HG02973 (cell line): ENCODE results near the gene TEX2.

ENCODE experiments used
- ATAC-seq: cut with Tn5 transposase; IDR thresholded peaks from one replicate; pipeline ENCODE4 v1.9.1; 2021; ENCODE audit warnings: moderate library complexity; ENCODE audit not compliant: unreplicated experiment

The TEX2 gene

GRCh38 chr17:64165347-64165746 lies 97.7 kb downstream of the TEX2 start:
- ATAC-seq: no peak

GRCh38 chr17:64164596-64165285 lies 98.3 kb downstream of the TEX2 start:
- ATAC-seq: no peak

DNA sequence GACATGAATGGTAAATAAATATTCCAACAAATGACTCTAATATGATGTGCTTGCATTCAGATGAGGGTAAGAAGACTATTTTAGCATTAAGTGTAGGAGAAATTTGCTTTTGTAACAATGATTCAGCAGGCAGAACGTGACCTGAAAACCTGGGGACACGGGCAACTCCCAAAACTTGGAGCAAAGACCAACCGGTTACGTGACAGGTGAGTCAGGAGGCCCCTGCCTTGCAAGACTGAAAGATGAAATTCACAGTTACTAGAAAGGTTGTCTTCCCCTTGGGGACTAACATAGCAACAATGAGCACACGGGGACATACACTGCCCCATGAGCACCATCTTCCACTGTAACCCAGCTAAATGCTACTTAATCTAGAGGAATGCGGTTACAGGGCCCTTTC lies 99.6 kb downstream of the TEX2 start:
- ATAC-seq: no peak

DNA sequence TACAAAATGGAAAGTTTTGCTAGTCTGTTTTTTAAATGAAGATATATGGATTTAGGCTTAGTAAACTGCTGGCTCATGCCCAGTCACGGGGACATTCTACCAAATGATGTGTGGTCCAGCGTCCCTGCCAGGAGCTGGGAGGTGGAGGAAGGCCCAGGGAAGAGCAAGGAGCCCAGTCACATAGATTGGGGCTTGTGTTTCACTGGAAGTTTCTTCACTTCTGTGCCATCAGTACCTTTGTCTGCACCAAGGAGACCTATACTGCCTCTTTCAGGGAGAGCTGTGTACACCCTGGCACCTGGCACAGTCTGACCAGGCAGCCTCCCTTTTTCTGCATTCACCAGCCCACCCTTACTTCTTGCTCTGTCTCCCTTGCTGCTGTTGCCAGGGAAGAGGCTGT lies 100.5 kb downstream of the TEX2 start:
- no peak for ATAC-seq

DNA sequence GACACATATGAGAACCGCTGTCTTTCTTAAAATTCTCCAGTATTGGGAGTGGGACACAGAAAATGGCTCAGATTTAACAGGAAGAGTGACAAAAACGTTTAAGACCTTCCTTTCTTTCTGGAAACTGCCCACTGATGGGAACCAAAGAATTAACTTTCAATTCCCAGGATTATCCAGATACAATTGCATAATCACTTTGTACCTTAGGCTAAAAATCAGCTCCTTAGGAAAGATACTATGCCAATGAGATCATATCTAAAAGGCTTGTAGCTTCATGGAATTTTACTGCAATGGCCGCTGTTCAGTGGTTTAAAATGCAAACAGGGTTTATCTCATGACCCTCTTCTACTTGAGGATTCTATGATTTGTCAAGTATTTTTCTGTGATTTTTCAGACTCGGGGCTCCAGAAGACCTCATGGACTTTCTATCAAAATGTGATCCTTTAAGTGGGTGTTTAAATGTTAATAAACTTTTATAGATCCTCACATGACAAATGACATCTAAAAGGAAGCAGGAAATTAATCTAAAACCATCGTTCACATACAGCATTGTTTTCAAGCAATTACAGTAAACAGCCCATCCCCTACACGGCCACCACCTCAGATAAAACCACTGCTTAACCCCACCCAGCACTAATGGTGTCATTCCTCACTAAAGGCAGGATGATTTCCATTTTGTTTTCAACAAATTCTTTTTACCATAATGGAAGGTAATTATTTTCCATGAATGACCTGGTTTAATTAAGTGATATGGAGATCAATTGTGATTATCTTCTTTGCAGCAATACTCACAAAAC lies 101.5 kb downstream of the TEX2 start:
- ATAC-seq: no peak

GRCh38 chr17:64160378-64160777 lies 102.7 kb downstream of the TEX2 start:
- ATAC-seq: no peak

GRCh38 chr17:64158831-64159590 lies 104.0 kb downstream of the TEX2 start:
- no peak for ATAC-seq

- ATAC-seq: no peak
Observed at GRCh38 chr17:64158406-64158805, 104.7 kb downstream of the TEX2 start.

DNA sequence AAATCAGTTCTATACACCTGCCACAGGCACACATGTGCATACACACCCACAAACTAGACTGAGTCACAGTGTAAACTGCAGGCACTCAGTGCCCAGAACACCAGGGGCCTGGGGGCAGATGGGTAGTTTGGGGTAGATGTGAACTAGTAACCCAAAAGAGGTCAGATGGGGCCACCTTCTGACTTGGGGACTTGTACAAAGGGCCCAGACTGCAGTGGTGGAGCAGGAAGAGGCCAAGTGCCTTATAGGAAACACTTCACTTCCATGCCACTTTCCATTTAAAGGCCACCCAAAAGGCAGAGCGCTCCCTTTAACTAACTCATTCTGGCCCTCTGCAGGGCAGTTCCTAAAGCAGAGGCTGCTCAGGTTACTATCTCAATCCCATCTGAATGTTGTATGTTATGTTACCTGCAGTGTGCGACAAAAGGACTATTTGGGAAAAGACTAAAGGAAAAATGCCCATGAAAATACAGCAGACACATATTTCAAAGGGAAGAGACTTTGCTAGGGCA lies 105.3 kb downstream of the TEX2 start:
- ATAC-seq: no peak

GRCh38 chr17:64156670-64157069 lies 106.4 kb downstream of the TEX2 start:
- ATAC-seq: no peak

- no peak for ATAC-seq
Observed at GRCh38 chr17:64155751-64156544, 107.1 kb downstream of the TEX2 start.

DNA sequence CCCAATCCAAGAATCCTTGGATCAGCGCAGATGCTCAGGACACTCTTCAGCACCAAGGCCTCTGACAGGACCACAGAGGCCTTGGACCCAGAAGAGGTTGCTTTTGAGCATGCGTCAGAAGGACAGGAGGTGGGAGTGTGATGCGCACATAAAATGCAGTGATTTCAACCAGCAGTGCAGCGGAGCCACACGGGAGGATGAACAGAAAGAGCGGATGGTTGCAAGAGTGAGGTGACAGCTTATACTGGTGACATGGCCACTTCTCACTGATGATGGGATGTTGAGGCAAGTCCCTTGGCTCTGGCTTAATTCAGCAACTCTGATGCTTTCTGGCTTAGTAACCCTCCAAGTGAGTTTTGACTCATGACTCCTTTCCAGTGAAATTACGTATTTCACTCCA lies 107.9 kb downstream of the TEX2 start:
- ATAC-seq: no peak

- no peak for ATAC-seq
Observed at GRCh38 chr17:64154717-64155116, 108.3 kb downstream of the TEX2 start.

GRCh38 chr17:64154313-64154695 lies 108.8 kb downstream of the TEX2 start:
- ATAC-seq: no peak

GRCh38 chr17:64153565-64154312 lies 109.3 kb downstream of the TEX2 start:
- ATAC-seq: no peak

DNA sequence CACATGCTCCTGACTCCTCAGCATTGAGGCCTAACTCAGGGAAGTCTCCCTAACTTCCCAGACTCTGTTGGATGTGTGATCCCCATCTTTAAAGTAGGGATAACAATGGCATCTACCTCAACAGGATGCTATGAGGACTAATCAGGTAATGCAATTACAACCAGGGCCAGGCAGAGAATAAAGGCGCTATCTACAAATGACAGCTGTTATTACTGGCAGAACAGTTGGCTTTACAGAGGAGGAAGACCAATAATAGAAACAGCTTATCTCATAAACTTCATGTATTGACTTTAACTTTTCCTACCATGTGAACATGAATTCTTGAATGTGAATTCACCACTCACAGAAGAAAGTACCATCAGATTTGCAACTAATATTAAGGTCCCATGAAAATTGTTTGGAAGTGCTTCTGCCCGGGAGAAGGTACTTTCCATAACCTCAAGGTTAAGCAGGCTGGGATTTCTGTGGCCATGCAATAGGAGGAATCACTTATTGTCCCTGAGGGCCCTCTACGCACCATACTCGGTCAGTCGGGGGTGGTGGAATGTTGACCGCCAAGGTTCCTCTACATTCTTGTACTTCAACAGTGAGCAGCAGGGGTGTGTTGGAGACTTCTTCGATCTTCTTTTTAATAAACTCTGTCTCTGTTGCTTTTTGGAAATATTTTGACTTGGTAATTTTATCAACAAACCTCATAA lies 110.5 kb downstream of the TEX2 start:
- ATAC-seq: no peak

- ATAC-seq: no peak
Observed at GRCh38 chr17:64151016-64151368, 112.1 kb downstream of the TEX2 start.

DNA sequence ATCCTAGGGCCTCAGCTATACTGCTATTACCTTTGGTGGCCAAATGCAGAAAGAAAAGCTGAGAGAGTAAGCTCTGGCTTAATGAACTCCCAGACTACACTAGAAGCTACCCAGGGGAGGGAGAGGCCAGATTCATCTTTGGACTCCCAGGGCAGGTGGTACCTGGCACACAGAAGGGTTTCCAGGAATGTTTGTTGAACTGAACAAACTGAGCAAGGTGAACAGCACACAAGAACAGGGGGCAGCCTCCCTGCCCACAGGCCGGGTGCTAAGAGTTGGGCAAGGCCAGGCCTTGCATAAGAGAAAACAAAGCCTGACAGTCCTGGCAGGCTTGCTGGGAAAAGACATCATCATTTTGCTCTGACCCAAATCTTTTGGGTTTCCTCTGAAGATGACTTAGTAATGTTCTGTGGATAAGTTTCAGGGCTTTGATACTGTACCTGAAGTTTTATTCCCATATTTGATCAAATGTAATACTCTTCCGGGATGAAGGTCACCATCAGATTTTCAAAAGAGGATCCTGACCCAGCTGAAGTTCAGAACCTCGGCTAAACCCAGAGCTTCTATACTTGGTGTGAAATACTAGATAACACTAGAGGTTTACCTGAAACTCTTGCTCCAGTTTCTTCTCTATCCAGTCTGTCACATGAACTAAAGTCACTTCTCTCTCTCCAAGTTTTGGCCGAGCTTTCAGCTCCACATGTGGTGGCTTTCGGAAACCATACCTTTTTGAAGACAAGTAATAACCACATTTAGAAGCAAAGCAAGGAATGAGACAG lies 112.6 kb downstream of the TEX2 start:
- ATAC-seq: no peak

GRCh38 chr17:64149196-64149595 lies 113.9 kb downstream of the TEX2 start:
- ATAC-seq: no peak
